H4 (cell line): ENCODE results near the gene AFG1L. TPM values are rescaled to one million over a fixed set of nuclear protein-coding genes. Genes with fewer than 3 reads are reported as not detected.
"Not testable (repeated sequence)": the region's sequence is repeated elsewhere in the genome, so short reads cannot be mapped to it uniquely, and the experiment has no call there.

Experiments
- DNase-seq: peaks from one replicate; pipeline ENCODE4 v3.0.0-alpha.2; 2015; ENCODE audit warnings: low spot score
- total RNA-seq: library from RNA; depleted of rRNA; stranded (reverse); fragments of >200 nt; shearing (Covaris generic); gene quantifications from 2 replicates; pipeline ENCODE4 v1.2.3, GENCODE V29; 2014

AFG1L gene
- total RNA-seq, 1 experiment from 2014 or later: 2.7 TPM

DNA sequence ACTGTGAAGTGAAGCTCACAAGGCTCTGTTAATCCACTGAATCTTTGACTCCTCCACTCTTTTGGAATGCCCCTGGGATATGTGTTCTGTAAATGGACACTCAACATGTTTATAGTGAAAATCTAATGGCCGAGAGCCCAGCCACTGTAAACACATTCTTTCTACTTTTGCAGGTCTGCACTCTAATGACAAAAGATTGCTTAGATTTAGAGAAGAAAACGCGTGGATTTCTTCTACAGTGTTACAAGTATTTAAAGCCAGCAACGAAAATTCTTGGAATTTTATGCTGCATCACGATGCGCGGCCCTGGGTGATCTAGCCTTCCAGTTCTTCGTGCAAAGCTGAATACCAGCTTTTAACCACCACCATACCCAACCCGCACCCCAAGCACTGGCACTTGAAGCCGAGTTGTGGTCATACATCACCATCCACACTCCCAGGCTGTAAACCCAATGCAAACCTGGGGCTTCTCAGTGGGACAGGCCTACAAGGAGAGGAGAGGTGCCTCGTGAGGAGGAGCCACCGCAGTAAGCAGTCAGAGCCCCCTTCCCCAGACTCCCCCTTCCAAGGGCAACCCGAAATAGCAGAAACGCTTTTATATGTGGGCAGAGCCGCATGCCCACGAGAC, 262.1 kb downstream of the AFG1L start:
- peak; percentile 38 for DNase-seq

DNA sequence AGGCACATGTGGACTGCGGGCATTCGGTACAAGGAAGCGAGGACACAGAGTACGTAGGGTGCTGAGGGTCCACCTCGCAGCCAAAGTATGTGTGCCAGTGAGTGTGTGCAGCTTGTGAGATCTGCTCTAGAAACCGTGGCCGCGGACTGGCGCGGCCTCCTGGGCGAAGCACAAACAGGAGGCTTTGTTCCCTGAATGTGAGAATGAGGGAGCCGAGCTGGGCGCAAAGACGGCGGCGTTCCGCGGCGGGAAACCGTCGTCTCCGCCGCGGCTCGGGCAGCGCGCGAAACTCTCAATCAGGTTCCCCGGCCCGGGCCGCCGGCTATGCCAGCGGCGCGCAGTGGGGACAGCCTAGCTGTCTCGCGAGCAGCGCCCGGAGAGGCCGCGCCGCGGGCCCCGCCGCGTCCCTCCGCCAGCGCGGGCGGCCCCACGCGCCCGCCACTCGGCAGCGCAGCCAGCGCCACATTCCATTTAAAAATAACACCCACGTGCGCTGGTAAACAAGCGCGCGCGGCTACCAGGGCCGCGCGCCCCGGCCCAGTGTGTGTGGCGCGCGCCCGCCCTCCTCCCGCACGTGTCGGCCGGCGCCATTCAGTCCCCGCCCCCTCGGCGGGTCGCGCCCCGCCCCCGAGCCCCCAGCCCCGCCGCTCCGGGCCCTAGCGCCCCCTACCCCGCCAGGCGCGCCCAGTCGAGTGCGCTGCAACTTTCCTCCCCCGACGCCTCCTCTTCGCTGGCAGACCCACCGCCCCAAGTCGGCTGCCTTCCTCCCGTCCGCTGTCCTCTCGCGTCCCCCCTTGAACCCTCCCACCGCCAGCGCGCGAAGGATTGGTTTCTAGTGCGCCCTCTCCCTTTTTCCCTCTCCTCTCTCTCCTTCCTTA, 262.9 kb downstream of the AFG1L start:
- DNase-seq: no peak

DNA sequence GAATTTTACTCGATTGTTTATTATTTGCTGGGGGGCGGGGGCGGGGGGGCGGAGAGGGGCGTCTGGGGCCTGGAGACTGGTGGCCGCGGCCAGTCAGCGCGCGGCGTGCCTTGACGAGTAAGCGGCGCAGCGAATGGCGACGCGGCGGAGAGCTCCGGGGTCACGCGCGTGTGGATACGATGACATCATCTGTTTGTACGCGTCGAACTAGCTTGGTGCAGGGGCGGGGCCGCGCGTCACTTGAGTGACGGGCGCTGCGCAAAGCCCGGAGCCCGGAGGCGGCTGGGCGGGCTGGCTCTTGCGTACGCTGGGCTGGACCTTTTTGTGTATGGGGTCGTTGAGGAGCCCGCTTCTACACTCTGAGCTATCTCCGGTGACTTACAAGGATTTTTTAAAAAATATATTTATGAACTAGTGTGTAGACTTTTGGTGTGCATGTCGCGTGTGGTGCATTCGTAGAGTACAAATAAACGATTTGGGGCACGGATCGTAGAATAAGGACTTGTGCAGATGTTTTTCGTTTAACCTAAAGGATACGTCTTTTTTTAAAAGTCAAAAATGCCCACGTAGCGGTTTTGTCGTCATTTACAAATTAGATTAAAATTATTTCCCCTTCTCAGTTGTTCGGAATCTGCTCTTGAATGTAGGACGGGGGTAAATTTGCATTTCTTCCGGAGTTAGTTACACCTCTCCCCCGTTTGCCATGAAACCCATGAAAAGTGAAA, 263.7 kb downstream of the AFG1L start:
- DNase-seq: peak; percentile 95

DNA sequence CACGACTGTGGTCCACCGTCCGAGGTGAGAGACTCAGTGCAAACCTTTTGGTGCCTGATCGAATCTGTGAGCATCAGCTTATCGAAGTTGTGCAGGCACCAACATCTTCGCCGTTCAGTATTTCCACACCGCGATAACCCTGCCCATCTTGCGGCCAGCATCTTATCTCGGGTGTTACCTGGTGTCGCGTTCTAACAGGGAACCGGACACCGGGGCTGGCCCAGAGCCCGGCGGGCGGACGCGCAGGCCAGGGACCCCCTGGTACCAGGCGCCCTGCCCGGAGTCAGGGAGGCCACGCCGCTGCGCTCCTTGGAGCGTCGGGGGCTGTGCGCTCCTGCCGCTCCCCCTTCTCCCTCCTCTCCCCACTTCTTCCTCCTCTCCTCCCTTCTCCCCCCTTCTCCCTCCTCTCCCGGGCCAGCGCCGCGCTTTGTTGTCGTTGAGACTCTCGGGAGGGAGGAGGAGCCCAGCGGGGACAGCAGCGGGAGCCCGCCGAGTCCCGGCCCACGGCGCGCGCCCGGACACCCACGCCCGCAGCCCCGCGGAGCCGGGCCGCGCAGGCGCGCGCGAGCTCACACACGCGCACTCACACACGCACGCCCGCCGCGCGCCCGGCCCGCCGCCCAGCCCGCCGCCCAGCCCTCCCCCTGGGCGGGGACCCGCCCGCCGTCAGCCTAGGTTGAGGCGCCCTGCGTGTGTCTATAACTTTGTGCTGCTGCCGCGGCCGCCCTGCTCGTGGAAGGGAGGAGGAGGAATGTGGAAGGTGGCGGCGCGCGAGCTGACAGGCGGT, 264.4 kb downstream of the AFG1L start:
- peak; percentile 72 for DNase-seq

DNA sequence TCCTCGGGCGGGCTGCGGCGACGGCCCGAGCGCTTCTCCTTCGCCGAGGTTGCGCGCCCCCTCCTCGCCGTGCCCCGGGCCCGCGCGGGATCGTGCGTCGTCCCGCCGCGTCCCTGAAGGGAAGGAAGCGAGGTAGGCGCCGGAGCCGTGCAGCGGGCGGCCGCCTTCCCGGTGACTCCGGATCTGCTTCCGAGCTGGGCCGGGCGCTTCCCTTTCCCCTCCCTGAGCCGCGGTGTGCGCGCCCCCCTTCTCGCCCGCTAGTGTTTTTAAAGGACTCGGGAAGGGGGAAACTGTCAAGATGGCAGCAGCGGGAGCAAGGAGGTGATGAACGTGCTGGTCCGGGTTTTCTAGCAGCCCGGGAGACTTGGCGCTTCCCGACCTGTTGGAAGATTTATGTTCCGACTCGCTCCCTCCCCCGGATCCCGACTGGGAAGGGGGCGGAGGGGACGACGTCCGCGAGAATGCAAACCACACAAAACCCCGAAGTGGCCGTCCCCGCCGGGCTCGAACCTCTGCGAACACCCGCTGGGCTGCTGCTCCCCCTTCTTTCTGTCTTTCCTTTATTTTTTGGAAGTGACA, 265.1 kb downstream of the AFG1L start:
- peak; percentile 62 for DNase-seq

DNA sequence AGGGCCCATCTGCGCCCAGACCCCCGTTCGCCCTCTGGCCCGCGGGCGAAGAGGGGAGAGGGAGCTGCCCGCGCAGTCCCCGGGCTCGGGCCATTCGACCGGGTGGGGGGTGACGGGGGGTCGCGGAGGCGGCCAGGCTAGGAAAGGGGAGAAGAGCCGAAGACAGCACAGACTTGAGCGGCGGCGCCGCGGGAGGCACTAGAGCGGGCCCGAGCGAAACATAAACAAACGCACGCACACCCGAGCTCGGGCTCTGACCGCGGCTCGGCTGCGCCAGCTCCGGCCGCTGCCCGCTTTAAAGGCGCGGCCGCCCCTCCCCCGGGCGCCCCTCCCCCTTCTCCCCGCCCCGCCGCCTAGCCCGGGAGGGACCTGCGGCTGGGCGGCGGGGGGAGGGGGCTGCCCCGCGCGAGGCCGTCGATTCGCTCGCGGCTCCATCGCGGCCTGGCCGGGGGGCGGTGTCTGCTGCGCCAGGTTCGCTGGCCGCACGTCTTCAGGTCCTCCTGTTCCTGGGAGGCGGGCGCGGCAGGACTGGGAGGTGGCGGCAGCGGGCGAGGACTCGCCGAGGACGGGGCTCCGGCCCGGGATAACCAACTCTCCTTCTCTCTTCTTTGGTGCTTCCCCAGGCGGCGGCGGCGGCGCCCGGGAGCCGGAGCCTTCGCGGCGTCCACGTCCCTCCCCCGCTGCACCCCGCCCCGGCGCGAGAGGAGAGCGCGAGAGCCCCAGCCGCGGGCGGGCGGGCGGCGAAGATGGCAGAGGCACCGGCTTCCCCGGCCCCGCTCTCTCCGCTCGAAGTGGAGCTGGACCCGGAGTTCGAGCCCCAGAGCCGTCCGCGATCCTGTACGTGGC, 265.8 kb downstream of the AFG1L start, which contains the start of gene FOXO3:
Gene FOXO3, plus strand, starts transcription at position 455 of the 846 bp plus-strand sequence. Its CDS starts 292 bp downstream, at position 747.
- peak; percentile 73 for DNase-seq

DNA sequence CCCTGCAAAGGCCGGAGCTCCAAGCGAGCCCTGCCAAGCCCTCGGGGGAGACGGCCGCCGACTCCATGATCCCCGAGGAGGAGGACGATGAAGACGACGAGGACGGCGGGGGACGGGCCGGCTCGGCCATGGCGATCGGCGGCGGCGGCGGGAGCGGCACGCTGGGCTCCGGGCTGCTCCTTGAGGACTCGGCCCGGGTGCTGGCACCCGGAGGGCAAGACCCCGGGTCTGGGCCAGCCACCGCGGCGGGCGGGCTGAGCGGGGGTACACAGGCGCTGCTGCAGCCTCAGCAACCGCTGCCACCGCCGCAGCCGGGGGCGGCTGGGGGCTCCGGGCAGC, 266.4 kb downstream of the AFG1L start:
- not testable (repeated sequence) for DNase-seq

DNA sequence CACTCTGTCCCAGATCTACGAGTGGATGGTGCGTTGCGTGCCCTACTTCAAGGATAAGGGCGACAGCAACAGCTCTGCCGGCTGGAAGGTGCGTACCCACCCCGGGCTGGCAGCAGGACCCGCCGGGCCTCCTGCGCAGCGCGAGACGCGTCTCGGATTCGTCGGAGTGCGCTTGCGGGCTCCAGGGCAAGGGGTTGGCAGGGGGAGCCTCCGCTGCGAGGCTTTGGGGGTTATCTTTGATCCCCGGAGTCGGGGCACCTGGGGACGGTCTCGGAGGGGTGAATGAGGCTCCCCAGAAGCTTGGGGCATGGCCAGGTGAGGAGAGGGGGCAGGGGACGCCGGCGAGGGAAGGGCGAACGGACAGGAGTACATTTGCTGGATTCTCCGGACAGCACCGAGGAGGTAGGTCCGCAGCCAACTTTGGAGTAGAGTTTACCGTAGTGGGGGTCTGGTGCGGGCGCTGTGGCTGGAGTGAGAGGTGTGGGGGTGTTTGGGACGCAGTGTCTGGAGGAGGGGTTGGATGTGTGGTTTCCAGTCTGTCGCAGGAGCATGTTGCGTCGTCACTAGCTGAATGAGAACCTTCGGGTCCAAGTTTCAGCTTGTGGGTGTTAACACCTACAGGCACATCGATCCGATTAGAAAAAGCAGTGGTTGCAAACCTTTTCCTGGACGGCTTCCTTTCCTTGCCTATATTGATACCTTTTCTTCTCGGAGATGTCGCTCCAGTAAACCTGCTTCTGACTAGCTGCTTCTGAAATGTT, 267.1 kb downstream of the AFG1L start:
- no peak for DNase-seq

DNA sequence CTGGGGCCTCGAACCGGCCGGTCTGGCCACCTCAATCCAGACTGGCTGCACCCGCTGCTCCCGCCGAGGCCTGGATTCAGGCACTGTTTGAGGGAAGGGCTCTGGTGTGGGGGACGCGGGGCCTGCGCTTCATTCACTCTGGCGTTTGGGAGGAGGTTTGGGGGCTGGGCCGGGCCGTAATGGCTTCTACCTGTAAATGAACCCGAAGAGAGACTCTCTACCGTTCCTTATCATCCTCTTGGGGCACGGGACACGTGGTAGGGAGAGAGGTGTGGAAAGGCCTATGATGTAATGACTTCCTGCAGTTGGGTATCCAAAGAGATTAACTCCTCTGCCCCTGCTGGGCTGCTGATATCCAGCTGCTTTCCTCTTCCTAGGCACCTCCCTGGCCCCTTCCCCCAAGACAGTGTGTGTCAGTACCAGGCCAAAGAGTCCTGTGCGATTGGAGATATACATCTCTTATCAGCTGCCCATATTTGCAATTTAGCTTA, 267.7 kb downstream of the AFG1L start:
- peak; percentile 76 for DNase-seq

DNA sequence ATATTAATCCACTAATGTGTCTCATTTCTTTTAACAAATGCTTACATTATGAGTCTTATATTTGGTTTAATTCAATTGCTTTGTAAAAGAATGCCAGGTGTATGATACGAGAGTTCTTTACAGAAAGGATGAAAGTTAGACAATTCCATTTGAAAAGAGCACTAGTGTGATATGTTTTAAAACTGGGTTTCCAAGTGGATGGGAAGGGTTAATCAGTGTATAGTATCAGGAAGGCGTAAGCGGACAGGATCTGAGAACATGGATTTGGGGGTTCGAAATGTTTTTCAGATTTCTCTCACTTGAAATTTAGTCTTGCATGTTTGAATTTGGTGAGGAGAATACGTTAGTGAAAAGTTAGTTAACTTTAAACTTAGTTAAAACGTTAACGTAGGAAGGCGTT, 268.4 kb downstream of the AFG1L start:
- no peak for DNase-seq

DNA sequence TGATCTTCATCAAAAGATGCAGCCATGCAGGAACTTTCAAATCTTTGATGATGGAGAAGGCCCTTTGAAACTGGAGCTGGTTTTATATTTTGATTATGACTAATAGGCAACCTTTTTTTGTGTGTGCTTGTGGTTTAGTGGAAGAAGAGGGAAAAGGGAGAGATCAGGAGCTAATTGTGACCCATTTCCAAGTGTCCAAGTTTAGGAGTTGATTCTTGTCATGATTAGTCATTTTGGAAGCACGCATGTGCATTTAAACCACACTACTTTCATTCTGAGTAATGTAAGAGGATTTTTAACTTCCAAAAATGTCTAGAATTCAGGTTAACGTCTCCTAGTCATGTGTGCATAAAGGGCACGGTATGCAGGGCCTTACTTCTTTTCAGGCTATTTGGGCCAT, 269.3 kb downstream of the AFG1L start:
- peak; percentile 56 for DNase-seq

DNA sequence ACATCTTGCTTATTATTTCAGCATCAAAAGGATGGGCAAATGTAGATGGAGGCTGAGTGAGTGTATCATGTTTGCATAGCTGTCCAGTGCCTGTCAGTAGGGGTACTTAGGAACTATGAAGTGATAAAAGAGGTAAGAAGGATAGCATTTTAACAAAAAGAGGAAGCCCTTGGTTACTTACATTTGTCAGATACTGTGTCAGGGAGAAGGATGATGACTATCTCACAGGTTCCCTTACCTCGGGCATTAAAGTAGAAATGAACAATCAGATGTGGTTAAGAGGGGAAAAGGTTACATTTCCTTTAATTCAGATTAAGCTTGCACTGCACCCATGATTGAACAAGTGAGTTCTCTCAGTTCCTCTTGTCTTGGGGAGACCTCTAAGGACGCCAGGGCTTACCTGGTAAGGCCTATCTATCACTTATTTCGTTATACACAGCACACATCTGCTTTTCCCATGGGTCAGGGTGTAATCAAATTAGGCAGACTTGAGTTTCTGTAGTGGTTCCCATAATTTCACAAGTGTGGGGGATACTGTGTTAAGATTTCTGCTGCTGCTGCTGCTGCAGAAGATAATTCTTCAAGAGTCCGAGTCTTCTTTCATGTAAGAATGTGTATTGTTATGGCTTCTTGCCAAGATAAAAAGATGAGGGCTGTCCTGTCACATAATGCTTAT, 270.4 kb downstream of the AFG1L start:
- no peak for DNase-seq

DNA sequence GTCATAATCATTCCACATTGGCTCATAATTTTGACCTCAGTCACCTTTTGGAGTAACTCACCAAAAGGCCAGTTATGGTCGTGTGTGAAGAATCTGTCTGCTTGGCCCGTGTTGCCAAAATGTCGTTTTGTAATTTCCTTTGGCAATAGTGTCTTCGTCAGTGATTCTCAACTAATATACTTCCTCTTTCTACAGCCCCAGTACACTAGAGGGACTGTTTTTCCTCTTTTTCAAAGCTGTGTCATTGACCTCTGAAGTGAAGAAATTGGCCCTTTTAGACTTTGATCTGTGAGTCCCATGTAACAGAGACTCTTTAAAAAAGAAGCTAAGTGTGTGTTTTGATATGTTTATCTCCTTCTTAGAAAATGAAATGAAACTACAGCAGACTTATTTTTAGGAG, 271.0 kb downstream of the AFG1L start:
- DNase-seq: no peak

DNA sequence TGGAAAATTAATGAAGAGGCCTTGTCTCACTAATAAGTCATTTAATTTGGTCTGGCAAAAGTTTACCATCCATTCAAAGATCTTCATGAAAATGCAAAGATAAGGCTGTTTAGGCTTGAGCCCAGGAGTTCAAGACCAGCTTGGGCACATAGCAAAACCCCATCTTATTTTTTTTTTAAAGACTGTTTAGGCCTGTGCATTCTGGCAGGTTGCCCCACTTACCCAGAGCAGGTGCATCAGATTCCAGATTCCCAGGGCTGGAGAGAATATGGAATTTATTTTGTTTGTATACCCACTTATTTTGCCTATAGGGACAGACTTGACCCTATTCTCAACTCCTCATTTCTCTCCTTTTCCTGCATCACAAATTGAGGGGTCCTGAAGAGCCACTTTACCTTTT, 271.6 kb downstream of the AFG1L start:
- no peak for DNase-seq

DNA sequence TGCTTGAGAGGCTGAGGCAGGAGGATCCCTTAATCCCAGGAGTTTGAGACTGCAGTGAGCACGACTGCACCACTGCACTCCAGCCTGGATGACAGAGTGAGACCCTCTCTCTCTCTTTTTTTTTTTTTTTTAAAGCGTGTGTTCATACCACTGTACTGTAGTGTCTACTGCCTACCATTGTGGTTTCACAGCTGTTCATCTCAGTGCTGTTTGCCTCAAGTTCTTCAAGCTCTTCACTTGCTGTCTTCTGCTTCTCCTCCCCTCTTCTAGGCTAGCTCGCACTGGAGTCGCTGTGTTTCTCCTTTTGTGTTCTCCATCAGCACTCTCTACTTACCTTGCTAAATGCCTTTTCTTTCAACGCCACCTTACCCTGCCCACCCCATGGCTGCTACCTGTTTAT, 273.2 kb downstream of the AFG1L start:
- no peak for DNase-seq

DNA sequence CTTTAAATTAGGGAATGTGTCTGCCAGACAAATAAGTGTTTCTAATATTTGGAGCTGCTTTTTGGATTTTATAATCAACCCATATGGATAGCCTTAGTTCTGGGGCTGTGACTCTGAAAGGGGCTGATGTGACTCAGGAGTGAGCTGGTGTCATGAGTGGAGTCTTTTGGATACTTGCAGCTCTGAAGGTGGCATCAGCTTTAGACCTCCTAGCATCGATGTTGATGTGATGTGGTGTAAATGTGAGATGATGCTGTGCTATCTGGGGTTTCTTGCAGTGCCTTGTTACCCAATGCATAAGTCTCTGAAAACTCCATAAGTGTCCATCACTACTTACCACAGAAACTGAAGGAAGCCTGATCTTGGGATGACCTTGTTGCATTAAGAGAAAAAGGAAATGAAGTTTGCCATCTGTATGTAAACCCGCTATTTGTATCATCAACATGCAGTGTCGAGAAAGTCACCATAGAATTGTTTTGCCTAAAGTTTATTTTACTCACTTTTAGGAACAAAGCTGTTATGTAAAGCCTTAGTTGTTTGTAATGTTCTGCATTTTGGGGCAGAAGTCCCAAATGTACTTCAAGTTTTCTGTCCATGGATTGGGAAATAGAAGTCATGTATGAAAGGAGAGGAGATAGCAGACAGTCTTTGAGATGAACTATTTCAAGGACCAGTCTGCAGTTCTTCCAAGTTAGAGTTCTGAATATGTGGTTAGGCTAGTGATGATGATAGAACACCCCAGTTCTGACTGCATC, 273.9 kb downstream of the AFG1L start:
- DNase-seq: no peak

DNA sequence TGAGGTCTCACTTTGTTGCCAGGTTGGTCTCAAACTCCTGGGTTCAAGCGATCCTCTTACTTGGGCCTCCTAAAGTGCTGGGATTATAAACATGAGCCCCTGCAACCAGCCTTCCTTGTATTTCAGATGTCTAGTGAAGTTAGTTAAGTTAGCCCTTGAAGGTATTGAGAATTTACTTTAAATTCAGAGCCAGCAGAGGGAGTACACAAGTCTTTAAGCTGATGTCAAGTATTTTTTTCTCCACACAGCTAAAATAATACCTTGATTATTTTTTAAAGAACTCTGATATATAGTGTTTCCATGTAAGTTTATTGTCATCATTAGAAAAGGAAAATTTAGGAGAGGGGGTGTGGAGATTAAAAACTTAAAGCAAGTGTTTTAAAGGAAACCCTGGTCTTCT, 275.7 kb downstream of the AFG1L start:
- DNase-seq: no peak

DNA sequence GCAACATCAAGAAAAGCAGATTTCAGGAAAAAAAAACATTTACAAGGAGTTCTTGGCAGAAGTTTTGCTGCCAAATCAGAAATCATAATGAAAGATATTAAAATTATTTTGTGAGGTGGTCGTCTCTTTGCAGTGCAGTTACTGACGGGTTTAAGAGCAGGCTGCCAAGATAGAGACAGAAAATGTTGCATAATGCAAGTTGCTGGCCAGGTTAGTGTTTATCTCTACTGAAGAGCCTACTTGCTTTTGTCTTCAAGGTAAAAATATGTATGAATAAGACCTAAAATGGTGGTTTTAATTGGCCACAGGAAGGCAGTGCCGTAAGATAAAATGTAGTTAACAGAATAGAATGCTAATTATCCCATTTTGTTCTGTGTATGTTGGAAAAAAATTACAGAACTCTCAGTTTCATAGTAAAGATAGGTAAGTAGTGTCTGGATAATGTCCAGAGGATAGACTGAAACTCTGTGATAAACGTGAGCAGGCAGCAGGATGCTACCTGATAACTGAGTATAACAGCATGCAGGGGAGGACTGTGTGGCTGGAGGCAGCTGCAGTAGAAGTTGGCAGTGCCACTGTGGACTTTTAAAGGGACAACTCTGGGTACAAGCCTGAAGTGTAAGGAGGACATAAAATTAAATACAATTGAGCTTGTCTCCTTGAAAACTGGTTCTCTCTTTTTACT, 279.7 kb downstream of the AFG1L start:
- DNase-seq: no peak
